ENCODE measurements around the gene PDCD1.
"Not testable (repeated sequence)": the region's sequence is repeated elsewhere in the genome, so short reads cannot be mapped to it uniquely, and the experiment has no call there.

PDCD1 gene

GRCh38 chr2:241834527-241835210 lies 24.0 kb downstream of the PDCD1 start:
- no peak for DNase-seq (ENCODE audit: low read depth in 3 of 3)

- not testable (repeated sequence) for DNase-seq (ENCODE audit: low read depth in 3 of 3)
Measured at GRCh38 chr2:241833756-241834526, 24.8 kb downstream of the PDCD1 start.

- no peak for DNase-seq (ENCODE audit: low read depth in 3 of 3)
Measured at GRCh38 chr2:241833101-241833663, 25.5 kb downstream of the PDCD1 start.

- no peak for DNase-seq (ENCODE audit: low read depth in 3 of 3)
Measured at GRCh38 chr2:241827394-241827793, 31.3 kb downstream of the PDCD1 start.

GRCh38 chr2:241823531-241824437 lies 34.9 kb downstream of the PDCD1 start:
- not testable (repeated sequence) for DNase-seq (ENCODE audit: low read depth in 3 of 3)

GRCh38 chr2:241822264-241822623 lies 36.5 kb downstream of the PDCD1 start:
- DNase-seq (ENCODE audit: low read depth in 3 of 3), result no peak

GRCh38 chr2:241821460-241822263 lies 37.0 kb downstream of the PDCD1 start:
- DNase-seq (ENCODE audit: low read depth in 3 of 3), result no peak

GRCh38 chr2:241820625-241821384 lies 37.9 kb downstream of the PDCD1 start:
- no peak for DNase-seq (ENCODE audit: low read depth in 3 of 3)

GRCh38 chr2:241819947-241820624 lies 38.6 kb downstream of the PDCD1 start:
- not testable (repeated sequence) for DNase-seq (ENCODE audit: low read depth in 3 of 3)

GRCh38 chr2:241818943-241819270 lies 39.8 kb downstream of the PDCD1 start:
- DNase-seq (ENCODE audit: low read depth in 3 of 3), result no peak

GRCh38 chr2:241818229-241818942 lies 40.3 kb downstream of the PDCD1 start:
- no peak for DNase-seq (ENCODE audit: low read depth in 3 of 3)

GRCh38 chr2:241817821-241818215 lies 40.9 kb downstream of the PDCD1 start:
- DNase-seq (ENCODE audit: low read depth in 3 of 3), result not testable (repeated sequence)

GRCh38 chr2:241817126-241817820 lies 41.4 kb downstream of the PDCD1 start:
- DNase-seq (ENCODE audit: low read depth in 3 of 3), result no peak

- DNase-seq (ENCODE audit: low read depth in 3 of 3), result no peak
Measured at GRCh38 chr2:241816431-241817121, 42.1 kb downstream of the PDCD1 start.

GRCh38 chr2:241815477-241816430 lies 42.9 kb downstream of the PDCD1 start:
- DNase-seq (ENCODE audit: low read depth in 3 of 3), result no peak

- DNase-seq (ENCODE audit: low read depth in 3 of 3), result no peak
Measured at GRCh38 chr2:241814643-241815476, 43.8 kb downstream of the PDCD1 start.
